ENCODE measurements around the gene AFTPH. TPM values are rescaled to one million over a fixed set of nuclear protein-coding genes. Genes with fewer than 3 reads are reported as not detected.

Gene AFTPH
- total RNA-seq, 1 experiment from 2014 or later, result 13.5 TPM

- H3K4ac ChIP-seq (ENCODE audit: low read depth, low read length), result no peak overlapping the region
- no peak overlapping the region for H3K4me2 ChIP-seq (ENCODE audit: insufficient read depth, insufficient read length, low read length)
- Mint-ChIP-seq H3K4me1 (0 out of 4 replicates have a peak, but pooled peaks cover 0 to 5% of the 10 kb centered on the region in 2 experiments), H3K27me3 (ENCODE audit: low read depth) (peaks cover 2% of the 10 kb centered on the region; the same call in 1 of the 2 replicates), H3K4me3 (no peak overlapping the region), H3K36me3 (ENCODE audit: insufficient read depth in 1 of 3, low read depth in 3 of 3) (peaks cover 5 to 7% (median 6%) of the 10 kb centered on the region in 3 experiments; a peak in 3 of 7 replicates), H3K9me3 (peaks cover 8 to 9% of the 10 kb centered on the region in 2 experiments; a peak in 4 of 5 replicates), H3K27ac (no peak overlapping the region)
- no peaks in the 10 kb centered on the region for H3K27me3 ChIP-seq (ENCODE audit: insufficient read depth, low read length)
- DNase-seq, result no peak
- H3K23me2 ChIP-seq (ENCODE audit: insufficient read length, low read depth, low read length, poor library complexity, severe bottlenecking), result no peaks in the 10 kb centered on the region
- no peak overlapping the region for H3K18ac ChIP-seq (ENCODE audit: insufficient read length, low read depth, low read length)
- no peak overlapping the region for H3K9ac ChIP-seq (ENCODE audit: extremely low read depth, insufficient read length, low read length)
- H3K27ac ChIP-seq (ENCODE audit: insufficient read length, low read depth, low read length), result no peak overlapping the region
- no peak overlapping the region for H3K56ac ChIP-seq (ENCODE audit: insufficient read length, low read depth, low read length)
- H4K8ac ChIP-seq (replicated peaks; ENCODE audit: insufficient read length, low read depth, low read length), result no peak overlapping the region
- H2BK5ac ChIP-seq (ENCODE audit: insufficient read length, low read length), result no peak overlapping the region
- H2AK5ac ChIP-seq (ENCODE audit: insufficient read length, low read length), result no peak overlapping the region
- no peak overlapping the region for H3K14ac ChIP-seq (ENCODE audit: insufficient read depth, low read length)
- H4K20me1 ChIP-seq (ENCODE audit: control insufficient read depth, insufficient read depth, insufficient read length), result no peaks in the 10 kb centered on the region
- H3K79me1 ChIP-seq (ENCODE audit: insufficient read depth, low read depth, low read length, poor library complexity, severe bottlenecking), result no peaks in the 10 kb centered on the region
- no CpG with 5 or more reads among the region's 3 CpGs for WGBS (ENCODE audit: extremely low coverage, insufficient read length, low lambda C conversion rate)
- no peaks in the 10 kb centered on the region for H3K9me3 ChIP-seq (ENCODE audit: control insufficient read depth, low read depth, low read length)
- H3T11ph ChIP-seq (ENCODE audit: low read length), result no peak overlapping the region
- H2BK120ac ChIP-seq (ENCODE audit: low read depth, low read length, poor library complexity, severe bottlenecking), result no peak overlapping the region
- H4K91ac ChIP-seq (ENCODE audit: insufficient read length, low read depth, low read length), result no peak overlapping the region
- H3K23ac ChIP-seq (ENCODE audit: insufficient read length, low read depth, low read length), result no peak overlapping the region
- H2BK15ac ChIP-seq (ENCODE audit: low read depth, low read length), result no peak overlapping the region
- H3K79me2 ChIP-seq (ENCODE audit: insufficient read depth, low read length), result no peaks in the 10 kb centered on the region
- H3K4me1 ChIP-seq (ENCODE audit: insufficient read depth, low read length), result no peaks in the 10 kb centered on the region
- H4K5ac ChIP-seq (ENCODE audit: insufficient read length, low read depth, low read length), result no peak overlapping the region
- no peak for TF ChIP-seq CTCF (conservative IDR thresholded peaks at IDR 0.05)
- no peak overlapping the region for H2BK12ac ChIP-seq (ENCODE audit: insufficient read length, low read depth, low read length)
- H2BK20ac ChIP-seq (ENCODE audit: low read depth, low read length, poor library complexity, severe bottlenecking), result no peak overlapping the region
- H2AFZ ChIP-seq (ENCODE audit: low read length), result no peak overlapping the region
These were observed 9.0 kb upstream of the AFTPH start for GRCh38 chr2:64515086-64515485.

Measured in H9 (cell line).